AG20443 (cell line): ENCODE data around the gene SLFN14.
"Not testable (repeated sequence)": the region's sequence is repeated elsewhere in the genome, so short reads cannot be mapped to it uniquely, and the experiment has no call there.

Source experiments
- DNase-seq: peaks from one replicate; pipeline ENCODE4 v3.0.0; 2012; ENCODE audit warnings: low spot score, mixed read lengths

Gene SLFN14

DNA sequence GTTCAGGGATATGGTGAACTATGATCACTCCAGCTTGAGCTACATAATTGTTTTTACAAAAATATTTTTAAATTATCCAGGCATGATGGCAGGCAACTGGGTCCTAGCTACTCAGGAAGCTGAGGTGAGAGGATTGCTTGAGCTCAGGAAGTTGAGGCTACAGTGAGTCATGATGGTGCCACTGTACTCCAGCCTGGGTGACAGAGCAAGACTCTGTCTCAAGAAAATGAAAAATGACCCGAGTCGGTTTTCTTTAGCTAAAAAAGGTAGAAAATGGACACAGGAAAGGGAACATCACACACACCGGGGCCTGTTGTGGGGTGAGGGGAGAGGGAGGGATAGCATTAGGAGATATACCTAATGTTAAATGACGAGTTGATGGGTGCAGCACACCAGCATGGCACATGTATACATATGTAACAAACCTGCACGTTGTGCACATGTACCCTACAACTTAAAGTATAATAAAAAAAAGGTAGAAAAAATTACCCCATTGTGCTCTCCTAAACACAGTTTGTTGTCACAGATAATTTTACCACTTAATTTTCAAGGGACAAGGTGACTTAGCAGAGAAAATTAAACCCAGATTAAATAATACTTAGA is 38.9 kb downstream of the SLFN14 start:
- not testable (repeated sequence) for DNase-seq

DNA sequence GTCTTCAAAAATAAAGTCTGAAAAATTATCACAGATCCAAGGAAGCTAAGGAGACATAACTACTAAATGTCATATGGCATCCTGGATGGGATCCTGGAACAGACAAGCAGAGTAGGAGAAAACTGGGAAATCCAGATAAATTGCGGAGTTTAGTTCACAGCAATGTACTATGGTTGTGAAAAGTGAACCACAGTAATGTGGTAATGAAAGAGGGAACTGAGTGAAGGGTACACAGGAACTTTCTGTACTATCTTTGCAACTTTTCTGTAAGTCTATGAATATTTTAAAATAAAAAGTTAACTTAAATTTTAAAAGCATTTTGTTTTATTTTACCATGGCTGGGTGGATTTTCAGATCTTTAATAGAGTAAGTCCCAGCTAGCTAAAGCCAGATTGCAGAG is 39.5 kb downstream of the SLFN14 start:
- no peak for DNase-seq

DNA sequence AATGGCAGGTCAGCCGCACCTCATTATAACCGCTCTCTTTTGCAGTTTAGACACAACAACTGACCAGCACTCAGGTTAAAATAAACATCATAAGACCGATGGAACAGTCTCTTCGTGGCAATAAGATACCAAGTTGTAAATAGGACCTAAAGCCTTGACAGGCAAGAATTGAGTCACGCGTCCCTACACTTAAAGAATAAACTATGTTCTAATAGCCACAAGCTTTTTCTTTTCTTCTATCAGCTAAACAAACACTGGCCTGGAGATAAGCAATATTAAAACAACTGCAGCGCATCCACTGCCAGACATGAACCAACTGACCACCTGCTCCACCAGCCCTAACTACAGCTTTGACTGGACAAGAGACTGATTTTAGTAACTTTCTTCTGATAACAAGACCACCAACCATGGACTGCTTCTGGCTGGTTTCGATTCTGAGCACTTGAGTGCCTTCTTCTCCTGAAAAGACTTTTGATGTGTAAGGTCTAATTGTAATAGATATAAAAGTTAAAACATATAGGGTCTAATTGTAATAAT is 40.6 kb downstream of the SLFN14 start:
- DNase-seq = no peak

DNA sequence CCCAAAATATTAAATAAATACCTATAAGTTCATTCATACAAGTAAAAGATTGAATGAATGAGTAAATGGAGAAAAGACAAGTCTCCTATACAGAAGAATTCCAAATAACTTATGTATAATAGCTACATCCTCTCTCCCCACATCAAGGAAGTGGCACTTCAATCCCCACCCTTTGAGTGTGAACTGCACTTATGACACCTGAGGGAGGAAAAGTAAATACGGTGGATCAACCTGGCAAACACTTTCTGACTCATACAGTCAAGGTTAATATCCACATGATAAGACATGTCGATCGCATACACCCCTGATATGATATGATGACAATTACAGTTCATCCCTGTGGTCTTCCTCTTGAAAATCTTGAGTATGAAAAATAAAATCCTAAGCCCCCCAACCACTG is 41.2 kb downstream of the SLFN14 start:
- no peak for DNase-seq

DNA sequence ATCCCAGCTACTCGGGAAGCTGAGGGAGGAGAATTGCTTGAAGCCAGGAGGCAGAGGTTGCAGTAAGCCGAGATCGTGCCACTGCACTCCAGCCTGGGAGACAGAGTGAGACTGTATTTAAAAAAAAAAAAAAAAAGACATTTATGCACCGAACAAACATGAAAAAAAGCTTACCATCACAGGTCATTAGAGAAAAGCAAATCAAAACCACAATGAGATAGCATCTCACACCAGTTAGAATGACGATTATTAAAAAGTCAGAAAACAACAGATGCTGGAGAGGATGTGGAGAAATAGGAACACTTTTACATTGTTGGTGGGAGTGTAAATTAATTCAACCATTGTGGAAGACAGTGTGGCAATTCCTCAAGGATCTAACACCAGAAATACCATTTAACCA is 42.2 kb downstream of the SLFN14 start:
- DNase-seq = not testable (repeated sequence)

DNA sequence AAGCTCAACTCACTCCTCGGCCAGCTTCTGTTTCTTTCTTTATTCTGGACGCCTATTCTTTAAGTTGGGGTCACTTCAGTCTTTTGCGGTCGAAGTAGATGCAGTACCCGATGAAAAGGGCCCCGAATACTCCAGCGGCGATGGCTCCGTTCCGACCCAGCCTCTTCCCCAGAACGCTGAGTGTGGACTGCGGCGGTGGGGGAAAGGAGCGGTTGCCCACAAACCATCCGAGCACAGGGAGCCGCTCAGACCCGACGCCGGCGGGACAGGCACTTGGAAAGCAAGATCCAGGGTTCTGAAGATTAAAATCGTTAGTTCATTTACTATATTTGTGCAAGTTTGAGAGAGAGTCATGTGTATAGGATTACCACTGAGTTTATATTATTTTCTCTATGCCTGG is 45.6 kb downstream of the SLFN14 start:
- DNase-seq = no peak

DNA sequence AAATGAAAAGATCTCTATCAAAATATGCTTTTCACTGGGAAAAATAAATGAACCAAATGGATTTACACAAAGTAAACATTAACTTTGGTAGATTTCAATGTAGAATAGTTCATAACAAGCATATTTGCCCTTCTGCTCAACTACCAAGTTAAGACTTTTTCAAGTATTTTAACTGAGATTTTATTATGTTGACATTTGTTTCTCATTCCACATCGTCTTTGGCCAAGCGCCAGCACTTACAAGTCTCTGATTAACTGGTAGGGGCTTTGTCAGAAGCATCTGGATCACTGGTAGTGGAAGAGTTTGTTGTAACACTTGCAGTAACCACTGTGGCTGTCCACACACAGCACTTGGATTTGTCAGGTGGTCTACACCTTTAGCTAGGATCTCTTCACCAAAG is 46.1 kb downstream of the SLFN14 start:
- no peak for DNase-seq
